CD4-positive, alpha-beta T cell (primary cell): ENCODE results near the gene ZNF709. TPM values are rescaled to one million over a fixed set of nuclear protein-coding genes. Genes with fewer than 3 reads are reported as not detected.

ENCODE experiments used
- ATAC-seq: fragments of 200-7000 bp; cut with Tn5 transposase; one replicate; pipeline ENCODE4 v1.10.0; 2022; ENCODE audit warnings: mild to moderate bottlenecking; ENCODE audit not compliant: poor library complexity
- CTCF ChIA-PET: fragments of 350-600 bp; sonication (Branson Sonifier 250); formaldehyde crosslinking; loops from one replicate; lab custom pipeline; 2021; ENCODE audit warnings: antibody characterized with exemption, inconsistent platforms; lab: Charles Lee
- POLR2A ChIA-PET: fragments of 350-600 bp; sonication (Branson Sonifier 250); formaldehyde crosslinking; loops from one replicate; lab custom pipeline; 2021; ENCODE audit warnings: antibody characterized with exemption, inconsistent platforms; lab: Charles Lee
- DNase-seq, 14 experiments: peaks; one replicate each; pipeline ENCODE4 v3.0.0-alpha.2; 2013 to 2020; ENCODE audit warnings: mixed read lengths in 2 of 14
- H3K27ac ChIP-seq, 2 donors: one replicate each; pipeline versions ENCODE4 v1.5.1 to v1.7.0; 2013; ENCODE audit warnings: low read length in 2 of 2, low read depth in 1 of 2, mild to moderate bottlenecking in 1 of 2
- H3K27me3 ChIP-seq, 2 experiments: 1 replicate in 1 of 2; 2 replicates in 1 of 2; pipeline versions ENCODE4 v1.6.1 to v1.7.0; 2013; ENCODE audit warnings: low read length in 2 of 2, control low read depth in 1 of 2, mild to moderate bottlenecking in 1 of 2, moderate library complexity in 1 of 2; ENCODE audit not compliant: insufficient read depth in 2 of 2, control insufficient read depth in 1 of 2
- H3K36me3 ChIP-seq: one replicate; pipeline ENCODE4 v1.6.1; 2013; ENCODE audit warnings: low read length, control low read depth; ENCODE audit not compliant: insufficient read depth
- H3K4me1 ChIP-seq: one replicate; pipeline ENCODE4 v1.6.1; 2013; ENCODE audit warnings: low read length, control low read depth; ENCODE audit not compliant: insufficient read depth
- H3K4me3 ChIP-seq: one replicate; pipeline ENCODE4 v1.5.1; 2013; ENCODE audit warnings: mild to moderate bottlenecking, low read length, moderate library complexity
- H3K9me3 ChIP-seq, 2 experiments: 1 replicate in 1 of 2; 2 replicates in 1 of 2; pipeline versions ENCODE4 v1.6.1 to v1.7.0; 2013; ENCODE audit warnings: low read length in 2 of 2, mild to moderate bottlenecking in 2 of 2, control low read depth in 1 of 2, moderate library complexity in 1 of 2; ENCODE audit not compliant: control insufficient read depth in 1 of 2, insufficient read depth in 1 of 2
- H3K27ac Mint-ChIP-seq: one replicate; pipeline ENCODE4 v1.8.0; 2020; ENCODE audit warnings: mixed read lengths
- H3K27me3 Mint-ChIP-seq: one replicate; pipeline ENCODE4 v1.8.0; 2021; ENCODE audit warnings: mixed read lengths
- H3K36me3 Mint-ChIP-seq: one replicate; pipeline ENCODE4 v1.8.0; 2021; ENCODE audit warnings: low read depth, mixed read lengths
- H3K4me1 Mint-ChIP-seq: one replicate; pipeline ENCODE4 v1.8.0; 2021; ENCODE audit warnings: low read depth, mixed read lengths
- H3K4me3 Mint-ChIP-seq: one replicate; pipeline ENCODE4 v1.8.0; 2020; ENCODE audit warnings: mild to moderate bottlenecking, mixed read lengths
- H3K9me3 Mint-ChIP-seq: one replicate; pipeline ENCODE4 v1.8.0; 2020; ENCODE audit warnings: mixed read lengths
- intact Hi-C, 2 experiments: fragments of 100-400 bp; cut with DNase I in 1 of 2; cut with micrococcal nuclease in 1 of 2; formaldehyde crosslinking; loops; one replicate each; pipeline versions ENCODE4 v1.15.1 to v1.9.0; 2023 to 2025; cut with DNase I, micrococcal nuclease
- polyA plus RNA-seq, 2 donors: library from polyadenylated mRNA; unstranded; fragments of 120-200 nt; gene quantifications; one replicate each; pipeline ENCODE4 v1.2.1, GENCODE V29; 2013
- total RNA-seq, 174 experiments: library from RNA in 2 of 174; stranded (reverse) in 2 of 174; gene quantifications; one replicate each; pipeline ENCODE4 v1.2.3 and lab custom pipeline; 2021 to 2026
- TF ChIP-seq, protein P1 (sequence below): fragments of 200-600 bp; IDR thresholded peaks from one replicate; pipeline ENCODE4 v1.8.0; 2022; ENCODE audit warnings: antibody characterized with exemption, mild to moderate bottlenecking

The ZNF709 gene
- total RNA-seq (1 to 10 TPM; 3.5 to 3.7 TPM), total RNA-seq (lab: John Stamatoyannopoulos, UW) (0 to 1.8 (median 0.48) reads per million in 172 experiments)
- 1.7 TPM for polyA plus RNA-seq (2013, experiment 1 of 2)
- 1.5 TPM for polyA plus RNA-seq (2013, experiment 2 of 2)

DNA sequence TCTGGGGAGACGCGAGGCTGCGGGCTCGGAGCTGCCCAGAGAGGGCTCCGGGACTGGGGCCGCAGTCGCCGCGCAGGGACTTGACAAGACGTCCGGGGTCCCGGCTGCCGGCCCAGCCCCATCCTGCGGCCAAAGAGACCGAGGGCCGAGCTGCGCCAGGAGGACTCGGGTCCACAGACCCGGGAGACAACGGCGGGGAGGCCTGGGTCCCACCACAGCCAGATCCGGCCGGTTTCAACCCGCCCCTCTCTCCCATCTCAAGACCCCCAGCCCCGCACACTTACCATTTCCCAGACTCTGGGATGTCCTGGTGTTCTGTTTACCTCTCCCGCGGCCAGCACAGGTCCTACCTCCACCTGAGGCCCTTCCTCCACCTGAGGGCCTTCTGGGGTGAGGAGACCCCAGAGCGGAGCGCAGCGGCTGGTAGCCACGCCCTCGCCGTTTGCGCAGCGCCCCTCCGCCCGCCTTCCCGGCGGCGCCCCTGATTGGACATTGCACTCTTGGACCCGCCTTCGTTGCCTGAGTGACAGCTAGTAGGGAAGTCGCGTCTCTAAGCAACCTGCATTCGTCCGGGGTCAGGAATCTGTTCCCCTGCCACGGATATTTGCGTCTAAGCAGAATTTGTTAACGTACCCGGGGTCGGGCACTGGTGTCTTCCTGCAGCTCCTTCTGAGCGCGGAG is at the start of gene ZNF709:
Gene ZNF709, minus strand, starts transcription at position 446 of the 681 bp plus-strand sequence. Its CDS starts 159 bp downstream, at position 287.
- Histone ChIP-seq H3K36me3 (no peaks in the 10 kb centered on the region), H3K4me3 (peak within 1 kb of the TSS; percentile 99), H3K27ac (peak within 1 kb of the TSS; percentile 52 to 68), H3K9me3 (peaks cover 0 to 7% of the 10 kb centered on the region in 2 experiments), H3K27me3 (no peaks in the 10 kb centered on the region), H3K4me1 (peaks cover 37% of the 10 kb centered on the region)
- CTCF ChIA-PET, result interaction anchor here (2.6 kb wide), 1 partner anchor 10 kb away, joined by 20 read pairs; no protein-coding TSS in a partner anchor
- Mint-ChIP-seq H3K27ac (peak within 1 kb of the TSS; percentile 97), H3K9me3 (no peaks in the 10 kb centered on the region), H3K27me3 (no peaks in the 10 kb centered on the region), H3K4me1 (peaks cover 36% of the 10 kb centered on the region), H3K4me3 (peak within 1 kb of the TSS; percentile 98), H3K36me3 (peaks cover 6% of the 10 kb centered on the region)
- POLR2A ChIA-PET, result interaction anchor here (0.7 to 2.6 kb wide), 3 partner anchors 11 to 152 kb away, joined by 3 to 17 read pairs (median 13); partner anchors contain the start of gene ZNF563
- ATAC-seq (peak; percentile 98), DNase-seq (peak; percentile 73 to 93 (median 86))
- intact Hi-C loops, result loop anchor here (1.0 to 5.0 kb wide), 4 partner anchors 11 to 63 kb away; partner anchors contain the start of gene ZNF443 (in 2 of the 2)
- TF ChIP-seq, protein P1, sequence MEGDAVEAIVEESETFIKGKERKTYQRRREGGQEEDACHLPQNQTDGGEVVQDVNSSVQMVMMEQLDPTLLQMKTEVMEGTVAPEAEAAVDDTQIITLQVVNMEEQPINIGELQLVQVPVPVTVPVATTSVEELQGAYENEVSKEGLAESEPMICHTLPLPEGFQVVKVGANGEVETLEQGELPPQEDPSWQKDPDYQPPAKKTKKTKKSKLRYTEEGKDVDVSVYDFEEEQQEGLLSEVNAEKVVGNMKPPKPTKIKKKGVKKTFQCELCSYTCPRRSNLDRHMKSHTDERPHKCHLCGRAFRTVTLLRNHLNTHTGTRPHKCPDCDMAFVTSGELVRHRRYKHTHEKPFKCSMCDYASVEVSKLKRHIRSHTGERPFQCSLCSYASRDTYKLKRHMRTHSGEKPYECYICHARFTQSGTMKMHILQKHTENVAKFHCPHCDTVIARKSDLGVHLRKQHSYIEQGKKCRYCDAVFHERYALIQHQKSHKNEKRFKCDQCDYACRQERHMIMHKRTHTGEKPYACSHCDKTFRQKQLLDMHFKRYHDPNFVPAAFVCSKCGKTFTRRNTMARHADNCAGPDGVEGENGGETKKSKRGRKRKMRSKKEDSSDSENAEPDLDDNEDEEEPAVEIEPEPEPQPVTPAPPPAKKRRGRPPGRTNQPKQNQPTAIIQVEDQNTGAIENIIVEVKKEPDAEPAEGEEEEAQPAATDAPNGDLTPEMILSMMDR, result no peak

DNA sequence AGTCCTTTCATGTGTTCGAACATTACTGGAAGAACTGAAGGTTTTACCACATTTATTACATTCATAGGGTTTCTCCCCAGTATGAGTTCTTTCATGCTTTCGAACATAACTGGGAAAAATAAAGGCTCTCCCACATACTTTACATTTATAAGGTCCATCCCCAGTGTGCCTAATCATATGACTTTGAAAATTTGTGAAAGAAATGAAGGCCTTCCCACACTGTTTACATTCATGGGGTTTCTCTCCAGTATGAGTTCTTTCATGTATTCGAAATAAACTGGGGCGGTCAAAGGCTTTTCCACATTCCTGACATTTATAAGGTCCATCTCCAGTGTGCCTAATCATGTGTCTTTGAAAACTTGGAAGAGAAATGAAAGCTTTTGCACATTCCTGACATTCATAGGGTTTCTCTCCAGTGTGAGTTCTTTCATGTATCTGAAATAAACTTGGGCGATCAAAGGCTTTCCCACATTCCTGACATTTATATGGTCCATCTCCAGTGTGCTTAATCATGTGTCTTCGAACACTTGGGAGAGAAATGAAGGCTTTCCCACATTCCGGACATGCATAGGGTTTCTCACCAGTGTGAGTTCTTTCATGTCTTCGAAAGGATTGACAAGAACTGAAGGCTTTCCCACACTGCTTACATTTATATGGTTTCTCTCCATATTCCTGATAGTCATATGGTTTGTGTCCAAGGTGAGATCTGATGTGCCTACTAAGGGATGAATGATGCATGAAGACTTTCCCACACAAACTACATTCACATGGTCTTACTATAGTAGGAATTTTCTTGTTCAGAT is 42.6 kb upstream of the ZNF709 start:
- Mint-ChIP-seq H3K27me3 (no peaks in the 10 kb centered on the region), H3K4me3 (no peak overlapping the region), H3K27ac (peak overlapping the region; percentile 24), H3K9me3 (peaks cover 25% of the 10 kb centered on the region), H3K4me1 (peaks cover 5% of the 10 kb centered on the region), H3K36me3 (peaks cover 92% of the 10 kb centered on the region)
- peaks cover 51% of the 10 kb centered on the region for H3K36me3 ChIP-seq
- ChIA-PET POLR2A (no interaction called here), CTCF (no interaction called here)
- peak in 1 of 14 experiments; percentile 9 for DNase-seq
- no peak for ATAC-seq
- H3K4me3 ChIP-seq, result no peak overlapping the region
- H3K27me3 ChIP-seq, result no peaks in the 10 kb centered on the region
- no peaks in the 10 kb centered on the region for H3K4me1 ChIP-seq
- intact Hi-C loops, result loop anchor here in 1 of 2 experiments (5.0 to 10.0 kb wide), 2 partner anchors 340 to 452 kb away; no protein-coding TSS in a partner anchor
- TF ChIP-seq, protein P1, result no peak
- peaks cover 62 to 98% of the 10 kb centered on the region in 2 experiments for H3K9me3 ChIP-seq
- no peak overlapping the region for H3K27ac ChIP-seq

DNA sequence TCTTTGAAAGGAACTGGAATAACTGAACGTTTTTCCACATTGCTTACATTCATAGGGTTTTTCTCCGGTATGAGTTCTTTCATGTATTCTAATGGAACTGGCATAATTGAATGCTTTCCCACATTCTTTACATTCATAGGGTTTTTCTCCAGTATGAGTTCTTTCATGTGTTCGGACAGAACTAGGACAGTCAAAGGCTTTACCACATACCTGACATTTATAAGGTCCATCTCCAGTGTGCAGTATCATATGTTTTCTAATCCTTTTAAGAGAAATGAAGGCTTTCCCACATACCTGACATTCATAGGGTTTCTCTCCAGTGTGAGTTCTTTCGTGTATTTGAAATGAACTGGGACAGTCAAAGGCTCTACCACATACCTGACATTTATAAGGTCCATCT is 41.9 kb upstream of the ZNF709 start:
- Histone ChIP-seq H3K27me3 (no peaks in the 10 kb centered on the region), H3K9me3 (peaks cover 62 to 100% of the 10 kb centered on the region in 2 experiments), H3K4me1 (no peaks in the 10 kb centered on the region), H3K27ac (no peak overlapping the region), H3K36me3 (peaks cover 51% of the 10 kb centered on the region), H3K4me3 (no peak overlapping the region)
- TF ChIP-seq, protein P1, result no peak
- POLR2A ChIA-PET, result no interaction called here
- Mint-ChIP-seq H3K4me1 (peaks cover 5% of the 10 kb centered on the region), H3K4me3 (no peak overlapping the region), H3K9me3 (peaks cover 27% of the 10 kb centered on the region), H3K27ac (no peak overlapping the region), H3K27me3 (no peaks in the 10 kb centered on the region), H3K36me3 (peaks cover 95% of the 10 kb centered on the region)
- ATAC-seq, result no peak
- intact Hi-C loops, result loop anchor here in 1 of 2 experiments (5.0 to 10.0 kb wide), 2 partner anchors 339 to 452 kb away; no protein-coding TSS in a partner anchor
- DNase-seq, result no peak
- CTCF ChIA-PET, result no interaction called here
